ACC112 (cell line): ENCODE results near the gene CAMTA1.
A peak's percentile ranks its signal among the peaks of the same experiment; 100 is the strongest.

Source experiments
- H2AFZ ChIP-seq: fragments of 200-600 bp; sonication (generic); one replicate; pipeline ENCODE4 v1.6.0; 2017; ENCODE audit warnings: antibody characterized with exemption, low read length; ENCODE audit not compliant: unreplicated experiment
- H3K27ac ChIP-seq: fragments of 200-600 bp; sonication (generic); 2 replicates; pipeline ENCODE4 v1.5.1; 2014; ENCODE audit warnings: low read depth, mild to moderate bottlenecking, antibody characterized with exemption, low read length, moderate library complexity
- H3K27me3 ChIP-seq: fragments of 200-600 bp; sonication (generic); 2 replicates; pipeline ENCODE4 v1.6.1; 2014; ENCODE audit warnings: mild to moderate bottlenecking, antibody characterized with exemption, low read length, moderate library complexity, mixed read lengths; ENCODE audit not compliant: insufficient read depth
- H3K36me3 ChIP-seq: fragments of 200-600 bp; sonication (generic); 2 replicates; pipeline ENCODE4 v1.6.1; 2016; ENCODE audit warnings: mild to moderate bottlenecking, antibody characterized with exemption, low read length, moderate library complexity, mixed read lengths; ENCODE audit not compliant: insufficient read depth
- H3K4me1 ChIP-seq: fragments of 200-600 bp; sonication (generic); one replicate; pipeline ENCODE4 v1.6.1; 2016; ENCODE audit warnings: low read length, mixed read lengths; ENCODE audit not compliant: insufficient read depth, unreplicated experiment, control insufficient read depth
- H3K4me3 ChIP-seq: fragments of 200-600 bp; sonication (generic); 2 replicates; pipeline ENCODE4 v1.5.1; 2014; ENCODE audit warnings: mild to moderate bottlenecking, low read depth, low read length
- H3K79me2 ChIP-seq: fragments of 200-600 bp; sonication (generic); one replicate; pipeline ENCODE4 v1.6.0; 2016; ENCODE audit warnings: low read length; ENCODE audit not compliant: control insufficient read depth, unreplicated experiment, insufficient read depth

The CAMTA1 gene

GRCh38 chr1:6777813-6778212, 7.4 kb upstream of the CAMTA1 start:
- H3K27me3 ChIP-seq = no peaks in the 10 kb centered on the region
- H3K4me3 ChIP-seq = no peak overlapping the region
- H3K4me1 ChIP-seq = no peaks in the 10 kb centered on the region
- H2AFZ ChIP-seq = no peak overlapping the region
- no peaks in the 10 kb centered on the region for H3K36me3 ChIP-seq
- no peak overlapping the region for H3K27ac ChIP-seq
- no peaks in the 10 kb centered on the region for H3K79me2 ChIP-seq

- Histone ChIP-seq H3K4me3 (no peak overlapping the region), H3K27me3 (no peaks in the 10 kb centered on the region), H3K79me2 (no peaks in the 10 kb centered on the region), H3K27ac (no peak overlapping the region), H3K4me1 (peaks cover 5% of the 10 kb centered on the region), H2AFZ (no peak overlapping the region), H3K36me3 (no peaks in the 10 kb centered on the region)
Observed at GRCh38 chr1:6779089-6779805, 6.0 kb upstream of the CAMTA1 start.

GRCh38 chr1:6782151-6782550, 3.1 kb upstream of the CAMTA1 start:
- peaks cover 14% of the 10 kb centered on the region for H3K79me2 ChIP-seq
- no peak overlapping the region for H3K4me3 ChIP-seq
- no peak overlapping the region for H3K27ac ChIP-seq
- no peaks in the 10 kb centered on the region for H3K27me3 ChIP-seq
- no peaks in the 10 kb centered on the region for H3K36me3 ChIP-seq
- H2AFZ ChIP-seq = no peak overlapping the region
- peaks cover 12% of the 10 kb centered on the region for H3K4me1 ChIP-seq

- Histone ChIP-seq H3K79me2 (peaks cover 25% of the 10 kb centered on the region), H3K36me3 (no peaks in the 10 kb centered on the region), H3K27ac (no peak overlapping the region), H2AFZ (peak overlapping the region; percentile 77), H3K4me1 (peaks cover 12% of the 10 kb centered on the region), H3K4me3 (peak overlapping the region; percentile 85), H3K27me3 (no peaks in the 10 kb centered on the region)
Observed at GRCh38 chr1:6783221-6783620, 2.0 kb upstream of the CAMTA1 start.

- H3K4me3 ChIP-seq = peak overlapping the region; percentile 85
- peak overlapping the region; percentile 93 for H3K27ac ChIP-seq
- no peaks in the 10 kb centered on the region for H3K27me3 ChIP-seq
- H2AFZ ChIP-seq = peak overlapping the region; percentile 77
- H3K4me1 ChIP-seq = peaks cover 12% of the 10 kb centered on the region
- peaks cover 32% of the 10 kb centered on the region for H3K79me2 ChIP-seq
- no peaks in the 10 kb centered on the region for H3K36me3 ChIP-seq
Observed at GRCh38 chr1:6783936-6784559, 1.2 kb upstream of the CAMTA1 start.

- Histone ChIP-seq H3K27ac (peak overlapping the region; percentile 93), H3K4me1 (peaks cover 12% of the 10 kb centered on the region), H3K79me2 (peaks cover 37% of the 10 kb centered on the region), H2AFZ (peak overlapping the region; percentile 79), H3K36me3 (no peaks in the 10 kb centered on the region), H3K27me3 (no peaks in the 10 kb centered on the region), H3K4me3 (peak overlapping the region; percentile 85)
Observed at GRCh38 chr1:6784560-6785317, 515 bp upstream of the CAMTA1 start.

- Histone ChIP-seq H3K4me1 (peaks cover 12% of the 10 kb centered on the region), H3K27me3 (no peaks in the 10 kb centered on the region), H3K79me2 (peaks cover 44% of the 10 kb centered on the region), H3K4me3 (peak overlapping the region; percentile 99), H2AFZ (peak overlapping the region; percentile 75), H3K36me3 (no peaks in the 10 kb centered on the region), H3K27ac (peak overlapping the region; percentile 40; the same call in 1 of the 2 replicates)
Observed at GRCh38 chr1:6785728-6786505, 663 bp downstream of the CAMTA1 start.

- Histone ChIP-seq H3K36me3 (no peaks in the 10 kb centered on the region), H3K4me1 (peaks cover 7% of the 10 kb centered on the region), H3K27ac (no peak overlapping the region), H2AFZ (no peak overlapping the region), H3K4me3 (no peak overlapping the region), H3K79me2 (peaks cover 57% of the 10 kb centered on the region), H3K27me3 (no peaks in the 10 kb centered on the region)
Observed at GRCh38 chr1:6788946-6789345, 3.7 kb downstream of the CAMTA1 start.

- Histone ChIP-seq H3K4me1 (peaks cover 7% of the 10 kb centered on the region), H3K27ac (no peak overlapping the region), H3K36me3 (no peaks in the 10 kb centered on the region), H3K27me3 (no peaks in the 10 kb centered on the region), H3K4me3 (no peak overlapping the region), H2AFZ (no peak overlapping the region), H3K79me2 (peaks cover 60% of the 10 kb centered on the region)
Observed at GRCh38 chr1:6790146-6790545, 4.9 kb downstream of the CAMTA1 start.

GRCh38 chr1:6794164-6794563, 8.9 kb downstream of the CAMTA1 start:
- Histone ChIP-seq H3K27me3 (no peaks in the 10 kb centered on the region), H2AFZ (no peak overlapping the region)

More at GRCh38 chr1:6794164-6794563, 8.9 kb downstream of the CAMTA1 start:
- no peaks in the 10 kb centered on the region for H3K36me3 ChIP-seq
- H3K27ac ChIP-seq = peak overlapping the region; percentile 11; the same call in 1 of the 2 replicates
- peaks cover 39% of the 10 kb centered on the region for H3K79me2 ChIP-seq
- peaks cover 11% of the 10 kb centered on the region for H3K4me1 ChIP-seq
- no peak overlapping the region for H3K4me3 ChIP-seq
